ENCODE data around the gene PPFIA1.
"Not testable (repeated sequence)": the region's sequence is repeated elsewhere in the genome, so short reads cannot be mapped to it uniquely, and the experiment has no call there.

The PPFIA1 gene

DNA sequence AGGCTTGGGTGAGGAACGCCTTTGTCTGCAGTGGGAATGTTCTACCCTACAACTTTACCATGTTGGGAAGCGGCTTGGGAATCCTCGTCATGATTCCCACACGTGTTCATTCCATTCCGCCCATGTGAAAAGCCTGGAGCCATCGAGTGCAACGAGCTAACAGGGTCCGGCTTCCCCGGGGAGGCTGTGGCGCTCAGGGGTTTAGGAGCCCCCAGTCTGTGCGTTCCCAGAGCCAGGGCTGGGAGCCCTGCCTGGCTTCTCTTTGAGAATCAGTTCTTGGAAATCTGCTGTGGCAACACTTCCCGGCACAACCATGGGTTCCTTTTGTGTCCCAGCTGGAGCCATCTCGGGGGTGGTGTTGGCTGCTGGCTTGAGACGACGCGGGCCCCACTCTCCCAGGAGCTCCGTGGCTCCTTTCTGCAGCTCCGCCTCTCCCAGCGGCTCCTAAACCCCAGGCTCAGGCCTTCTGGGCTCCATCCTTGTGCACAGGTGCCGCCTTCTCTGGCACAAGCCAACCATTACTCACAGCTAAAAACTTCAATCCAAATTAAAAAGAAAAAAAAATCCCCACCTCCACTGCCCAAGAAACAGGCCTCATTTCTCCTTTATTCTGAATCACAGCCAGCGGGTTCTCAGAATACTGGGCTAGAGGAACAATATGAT lies 18.7 kb upstream of the PPFIA1 start:
- DNase-seq (ENCODE audit: low read depth in 2 of 2): no peak

DNA sequence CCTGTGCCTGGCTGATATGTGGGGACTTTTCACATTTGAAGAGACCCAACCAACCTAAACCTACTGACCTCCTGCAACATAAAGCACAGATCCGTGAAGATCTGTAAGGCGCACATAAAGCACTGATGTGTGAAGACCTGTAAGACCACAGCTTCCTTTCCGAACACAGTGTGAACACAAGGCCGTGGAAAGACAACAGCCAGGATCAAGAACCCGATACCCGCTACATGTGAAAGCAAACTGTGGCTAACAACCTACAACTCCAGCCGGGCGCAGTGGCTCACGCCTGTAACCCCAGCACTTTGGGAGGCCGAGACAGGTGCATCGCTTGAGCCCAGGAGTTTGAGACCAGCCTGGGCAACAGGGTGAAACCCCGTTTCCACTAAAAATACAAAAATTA lies 17.6 kb upstream of the PPFIA1 start:
- DNase-seq (ENCODE audit: low read depth in 2 of 2): no peak

DNA sequence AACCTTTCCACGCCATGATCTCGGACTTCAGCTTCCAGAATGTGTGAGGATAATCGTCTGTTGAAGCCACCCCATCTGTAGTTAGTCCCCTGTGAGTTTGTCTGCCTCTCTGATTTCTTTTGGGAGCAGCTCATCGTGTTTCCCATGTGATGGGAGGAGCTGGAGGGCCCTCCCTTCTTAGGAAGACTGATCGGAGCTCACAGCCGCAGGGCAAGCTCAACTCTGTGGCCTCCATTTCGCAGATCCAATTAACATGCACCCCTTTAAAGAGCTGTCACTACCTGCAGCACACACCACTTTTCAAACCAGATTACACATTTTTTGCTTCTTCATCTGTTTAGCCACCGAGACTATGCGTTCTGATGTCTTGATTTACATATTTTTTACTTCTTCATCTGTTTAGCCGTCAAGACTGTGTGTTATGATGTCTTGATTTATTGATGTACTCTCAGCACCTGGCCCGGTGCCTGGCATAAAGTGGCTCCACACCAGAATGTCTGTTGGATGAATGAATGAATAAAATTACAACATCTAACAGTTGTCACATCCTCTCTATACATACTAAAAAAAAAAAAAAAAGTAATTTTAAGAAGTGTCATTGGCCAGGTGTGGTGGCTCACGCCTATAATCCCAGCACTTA lies 14.9 kb upstream of the PPFIA1 start:
- no peak for DNase-seq (ENCODE audit: low read depth in 2 of 2)

DNA sequence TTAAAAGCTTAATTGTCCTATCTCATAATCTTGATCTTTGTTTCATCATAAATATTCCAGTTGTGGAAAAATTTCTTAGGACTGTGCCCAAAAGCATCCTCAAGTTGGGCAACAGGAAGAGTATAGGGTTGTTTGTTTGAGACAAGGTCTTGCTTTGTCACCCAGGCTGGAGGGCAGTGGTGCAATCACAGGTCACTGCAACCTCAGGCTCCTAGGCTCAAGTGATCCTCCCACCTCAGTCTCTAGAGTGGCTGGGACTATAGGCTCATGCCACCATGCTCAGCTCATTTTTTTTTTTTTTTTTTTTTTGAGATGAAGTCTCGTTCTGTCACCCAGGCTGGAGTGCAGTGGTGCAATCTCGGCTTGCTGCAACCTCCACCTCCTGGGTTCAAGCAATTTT lies 11.4 kb upstream of the PPFIA1 start:
- not testable (repeated sequence) for DNase-seq (ENCODE audit: low read depth in 2 of 2)

DNA sequence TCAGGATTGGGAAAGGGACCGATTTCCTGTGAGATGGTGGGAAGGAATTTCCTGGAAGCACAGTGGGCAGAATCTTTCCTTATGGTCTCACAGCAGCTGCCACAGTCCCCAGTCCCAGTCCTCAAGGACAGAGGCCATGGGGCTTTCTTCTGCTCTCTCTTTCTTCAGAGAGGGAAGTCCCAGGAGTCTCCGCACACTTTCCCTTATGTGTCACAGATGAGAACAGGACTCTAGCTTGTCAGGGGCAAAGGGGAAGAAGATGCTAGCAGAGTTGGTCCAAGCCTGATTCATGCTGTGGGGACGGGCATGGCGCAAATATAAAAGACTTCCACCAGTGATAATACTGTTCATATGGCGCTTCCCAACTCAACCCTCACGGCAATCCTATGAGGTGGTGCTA lies 7.5 kb upstream of the PPFIA1 start:
- DNase-seq (ENCODE audit: low read depth in 2 of 2): no peak

DNA sequence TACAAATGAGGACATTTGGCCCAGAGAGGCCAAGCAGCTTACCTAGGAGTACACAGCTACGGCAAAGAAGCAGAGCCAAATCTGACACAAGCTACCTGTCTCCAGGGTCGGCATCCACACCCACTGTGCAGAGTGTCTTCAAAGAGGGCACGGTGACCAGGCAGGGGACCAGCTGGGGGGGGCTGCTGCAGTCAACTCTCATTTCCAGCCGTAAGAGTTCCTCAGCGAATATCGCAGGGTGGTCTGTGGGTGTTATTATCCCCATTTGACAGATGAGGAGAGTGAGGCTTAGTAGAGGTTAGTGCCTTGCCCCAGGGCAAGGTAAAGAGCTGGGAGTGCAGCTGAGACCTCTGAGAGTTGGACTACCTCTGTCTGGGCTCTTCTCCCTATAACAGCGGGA lies 7.1 kb upstream of the PPFIA1 start:
- no peak for DNase-seq (ENCODE audit: low read depth in 2 of 2)

DNA sequence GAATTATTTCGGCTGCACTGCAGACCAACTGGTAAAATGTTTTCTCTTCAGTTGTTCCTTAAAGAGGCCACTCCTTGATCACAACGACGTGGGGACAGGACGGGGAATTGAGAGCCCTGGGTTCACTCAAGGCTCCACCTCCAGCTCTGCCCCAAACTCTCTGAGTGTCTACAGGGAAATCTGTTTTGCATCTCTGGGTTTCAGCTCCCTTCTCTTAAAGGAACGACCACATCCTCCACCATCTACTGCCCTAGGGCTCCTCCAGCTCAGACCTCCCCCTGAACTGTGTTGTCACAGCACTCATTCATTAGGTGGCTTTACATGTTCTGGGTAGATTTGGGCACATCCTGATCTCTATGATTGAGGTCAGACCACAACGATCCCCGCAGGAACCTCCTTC lies 5.1 kb upstream of the PPFIA1 start:
- no peak for DNase-seq (ENCODE audit: low read depth in 2 of 2)

DNA sequence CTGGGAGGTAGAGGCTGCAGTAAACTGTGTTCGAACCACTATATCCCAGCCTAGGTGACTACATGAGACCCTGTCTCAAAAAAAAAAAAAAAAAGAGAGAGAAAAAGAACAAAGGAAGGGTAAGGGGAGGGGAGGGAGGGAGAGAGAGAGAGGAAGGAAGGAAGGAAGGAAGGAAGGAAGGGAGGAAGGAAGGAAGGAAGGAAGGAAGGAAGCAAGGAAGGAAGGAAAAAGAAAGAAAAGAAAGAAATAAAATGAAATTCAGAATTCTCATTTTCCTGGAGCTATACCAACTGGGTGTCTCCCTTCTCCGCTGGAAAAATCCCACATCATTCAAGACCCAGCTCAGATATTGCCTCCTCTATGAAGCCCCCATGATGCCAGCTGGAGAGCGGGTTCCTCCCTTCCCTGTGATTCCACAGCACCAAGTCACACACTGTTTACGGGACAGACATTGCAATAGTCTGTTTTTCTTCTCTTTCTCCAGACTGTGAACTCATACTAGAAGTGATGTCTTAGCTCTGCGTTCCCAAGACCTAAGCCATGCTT lies 3.0 kb upstream of the PPFIA1 start:
- no peak for DNase-seq (ENCODE audit: low read depth in 2 of 2)

DNA sequence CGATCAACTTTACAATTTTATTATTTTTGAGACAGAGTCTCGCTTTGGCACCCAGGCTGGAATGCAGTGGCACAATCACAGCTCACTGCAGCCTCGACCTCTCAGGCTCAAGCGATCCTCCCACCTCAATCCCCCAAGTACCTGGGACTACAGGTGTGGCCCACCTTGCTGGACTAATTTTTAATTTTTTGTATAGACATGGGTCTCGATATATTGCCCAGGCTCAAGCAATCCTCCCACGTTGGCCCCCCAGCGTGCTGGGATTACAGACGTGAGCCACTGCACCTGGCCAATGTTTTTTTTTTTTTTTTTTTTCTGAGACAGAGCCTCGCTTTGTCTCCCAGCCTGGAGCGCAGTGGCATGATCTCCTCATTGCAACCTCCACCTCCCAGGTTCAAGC lies 2.0 kb upstream of the PPFIA1 start:
- DNase-seq (ENCODE audit: low read depth in 2 of 2): no peak

DNA sequence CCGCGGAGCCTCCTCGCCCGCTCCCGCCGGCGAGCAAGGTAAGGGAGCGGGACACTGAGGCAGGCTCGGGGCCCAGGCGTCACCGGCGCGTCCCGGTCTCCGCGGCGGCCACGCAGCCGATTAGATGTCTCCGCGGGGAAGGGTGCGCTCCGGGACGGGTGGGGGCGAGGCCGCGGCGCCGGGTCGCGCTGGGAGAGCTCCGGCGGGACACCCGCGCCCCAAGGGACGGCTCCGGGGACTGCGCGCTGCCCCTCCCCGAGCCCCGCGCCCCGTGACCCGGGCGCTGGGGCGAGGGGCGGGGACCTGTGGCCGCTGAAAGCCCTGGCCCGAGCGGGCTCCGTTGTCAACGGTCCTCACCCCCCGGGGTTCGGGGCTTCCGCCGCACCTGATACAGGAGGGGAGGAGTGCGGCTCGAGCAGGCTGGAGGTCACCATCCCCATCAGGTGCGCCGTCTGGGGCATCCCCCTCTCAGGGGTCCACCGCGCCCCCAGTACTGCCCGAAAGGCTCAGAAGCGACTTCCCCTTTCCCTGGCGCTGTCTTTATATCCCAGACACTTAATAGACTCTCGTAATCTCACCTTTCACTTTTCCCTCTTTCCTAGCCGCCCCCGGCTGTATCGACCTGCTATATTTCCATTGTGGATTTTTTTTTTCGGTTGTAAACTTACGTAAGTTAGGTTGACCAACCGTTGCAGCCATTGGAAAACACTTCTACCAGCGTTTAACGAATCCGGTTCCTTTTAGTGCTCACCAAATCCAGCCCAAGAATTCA lies 573 bp downstream of the PPFIA1 start:
- peak; percentile 29 to 33 for DNase-seq (ENCODE audit: low read depth in 2 of 2)

DNA sequence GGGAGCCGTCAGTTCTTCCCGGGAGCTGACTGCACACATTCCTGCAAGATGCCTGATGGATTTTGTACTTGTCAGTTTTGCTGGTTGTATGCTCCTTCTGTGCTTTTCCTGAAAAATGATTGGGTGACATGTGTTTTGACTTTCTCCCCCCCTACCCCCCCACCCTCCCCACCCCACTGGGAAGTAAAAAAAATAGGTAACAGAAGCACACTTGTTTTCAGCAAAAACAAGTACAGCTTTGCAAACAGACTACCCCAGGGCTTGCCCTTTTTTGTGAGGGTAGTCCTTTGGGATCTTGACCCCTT lies 1.1 kb downstream of the PPFIA1 start:
- DNase-seq (ENCODE audit: low read depth in 2 of 2): no peak

DNA sequence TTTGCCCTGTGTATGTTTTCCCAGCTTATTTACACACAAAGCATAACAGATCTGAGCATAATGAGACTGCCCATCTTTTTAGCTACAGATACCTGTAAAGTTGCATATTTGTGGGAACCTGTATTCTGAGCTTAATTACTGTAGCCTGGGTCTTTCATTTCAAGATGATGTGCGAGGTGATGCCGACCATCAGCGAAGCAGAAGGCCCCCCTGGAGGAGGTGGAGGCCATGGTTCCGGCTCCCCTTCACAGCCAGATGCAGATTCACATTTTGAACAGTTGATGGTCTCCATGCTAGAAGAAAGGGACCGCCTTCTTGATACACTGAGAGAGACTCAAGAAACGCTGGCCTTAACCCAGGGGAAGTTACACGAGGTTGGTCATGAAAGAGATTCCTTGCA lies 1.5 kb downstream of the PPFIA1 start:
- no peak for DNase-seq (ENCODE audit: low read depth in 2 of 2)

DNA sequence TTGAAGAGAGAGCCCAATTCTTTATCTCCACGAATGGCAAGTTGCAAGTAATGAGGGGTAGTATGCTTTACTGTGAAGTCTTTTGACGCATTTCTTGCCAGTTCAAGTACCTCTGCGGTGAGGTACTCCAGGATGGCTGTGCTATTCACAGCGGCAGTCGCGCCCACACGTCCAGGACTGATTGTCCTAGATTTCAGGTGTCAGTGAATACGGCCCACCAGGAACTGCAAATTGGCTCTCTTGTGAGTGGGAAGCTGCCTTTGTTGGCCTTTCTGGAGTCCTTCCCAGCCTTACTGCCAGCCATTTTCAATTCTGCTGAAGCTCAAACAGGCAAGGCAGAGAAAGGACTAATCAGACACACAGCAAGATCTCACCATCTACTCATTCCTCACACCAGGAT lies 8.5 kb downstream of the PPFIA1 start:
- no peak for DNase-seq (ENCODE audit: low read depth in 2 of 2)

DNA sequence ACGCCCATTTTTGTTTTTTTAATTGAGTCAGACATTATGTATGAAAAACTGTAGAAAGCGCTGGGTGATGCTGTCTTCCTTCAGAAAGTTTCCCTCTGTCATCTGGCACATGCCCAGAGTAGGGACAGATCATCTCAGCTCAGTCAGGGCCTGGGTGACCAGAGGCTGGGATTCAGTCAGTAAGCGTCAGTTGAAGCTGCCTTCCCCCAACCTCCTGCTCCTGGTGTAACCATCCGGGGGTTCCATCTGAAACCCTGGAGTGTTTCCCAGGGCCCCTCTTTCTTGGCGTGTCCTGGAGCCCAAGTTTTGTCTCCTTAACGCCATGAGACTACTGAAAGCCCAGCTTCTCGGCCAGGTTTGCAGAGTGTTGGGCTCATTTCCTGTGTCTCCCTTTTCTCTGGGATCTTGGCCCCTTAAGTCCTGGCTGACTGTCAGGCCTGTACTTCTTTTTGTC lies 10.7 kb downstream of the PPFIA1 start:
- DNase-seq (ENCODE audit: low read depth in 2 of 2): no peak

DNA sequence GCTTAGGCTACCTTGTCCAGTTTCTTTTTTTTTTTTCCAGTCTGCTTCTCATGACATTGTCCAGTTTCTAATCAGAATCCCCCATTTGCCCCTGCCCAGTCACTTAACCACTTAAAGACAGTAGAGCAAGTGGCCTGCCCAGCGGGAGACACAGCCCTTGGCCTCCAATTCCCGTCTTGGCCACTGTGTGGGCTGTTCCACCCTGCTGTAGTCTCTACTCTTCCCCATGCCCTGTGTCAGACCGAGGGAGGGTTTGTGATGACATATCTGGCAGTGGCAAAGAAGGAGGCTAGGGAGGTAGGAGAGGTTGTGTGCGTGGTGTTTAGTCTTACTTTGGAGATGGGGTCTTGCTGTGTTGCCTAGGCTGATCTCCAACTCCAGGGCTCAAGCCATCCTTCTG lies 11.5 kb downstream of the PPFIA1 start:
- DNase-seq (ENCODE audit: low read depth in 2 of 2): no peak

DNA sequence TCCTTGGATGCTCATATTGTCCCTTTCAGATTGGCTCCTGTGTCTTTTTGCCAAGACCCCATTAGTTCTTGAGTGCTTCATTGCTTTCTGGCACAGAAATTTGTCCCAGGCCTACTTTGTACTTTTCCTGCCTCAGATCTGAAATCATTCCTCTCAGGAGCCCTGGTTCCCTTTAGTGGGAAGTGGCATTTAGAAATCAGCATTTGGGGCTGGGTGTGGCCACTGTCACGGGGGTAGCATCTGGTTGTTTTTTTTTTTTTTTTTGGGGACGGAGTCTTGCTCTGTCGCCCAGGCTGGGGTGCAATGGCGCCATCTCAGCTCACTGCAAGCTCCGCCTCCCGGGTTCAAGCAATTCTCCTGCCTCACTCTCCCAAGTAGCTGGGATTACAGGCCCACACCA lies 18.2 kb downstream of the PPFIA1 start:
- DNase-seq (ENCODE audit: low read depth in 2 of 2): no peak

DNA sequence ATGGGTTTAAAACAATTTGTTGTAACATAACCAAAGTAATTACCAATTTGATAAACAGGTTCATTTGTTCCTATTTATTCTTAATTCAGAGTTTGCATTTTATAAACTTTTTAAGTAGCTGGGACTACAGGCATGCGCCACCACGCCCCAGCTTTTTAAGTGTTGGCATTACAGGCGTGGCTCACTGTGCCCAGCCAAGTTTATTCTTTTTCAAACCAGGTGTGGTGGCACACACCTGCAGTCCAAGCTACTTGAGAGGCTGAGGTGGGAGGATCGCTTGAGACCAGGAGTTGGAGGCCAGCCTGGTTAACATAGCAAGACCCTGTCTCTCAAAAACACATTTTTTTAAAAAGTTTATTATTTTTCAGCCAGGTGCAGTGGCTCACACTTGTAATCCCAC lies 19.1 kb downstream of the PPFIA1 start:
- DNase-seq (ENCODE audit: low read depth in 2 of 2): no peak

DNA sequence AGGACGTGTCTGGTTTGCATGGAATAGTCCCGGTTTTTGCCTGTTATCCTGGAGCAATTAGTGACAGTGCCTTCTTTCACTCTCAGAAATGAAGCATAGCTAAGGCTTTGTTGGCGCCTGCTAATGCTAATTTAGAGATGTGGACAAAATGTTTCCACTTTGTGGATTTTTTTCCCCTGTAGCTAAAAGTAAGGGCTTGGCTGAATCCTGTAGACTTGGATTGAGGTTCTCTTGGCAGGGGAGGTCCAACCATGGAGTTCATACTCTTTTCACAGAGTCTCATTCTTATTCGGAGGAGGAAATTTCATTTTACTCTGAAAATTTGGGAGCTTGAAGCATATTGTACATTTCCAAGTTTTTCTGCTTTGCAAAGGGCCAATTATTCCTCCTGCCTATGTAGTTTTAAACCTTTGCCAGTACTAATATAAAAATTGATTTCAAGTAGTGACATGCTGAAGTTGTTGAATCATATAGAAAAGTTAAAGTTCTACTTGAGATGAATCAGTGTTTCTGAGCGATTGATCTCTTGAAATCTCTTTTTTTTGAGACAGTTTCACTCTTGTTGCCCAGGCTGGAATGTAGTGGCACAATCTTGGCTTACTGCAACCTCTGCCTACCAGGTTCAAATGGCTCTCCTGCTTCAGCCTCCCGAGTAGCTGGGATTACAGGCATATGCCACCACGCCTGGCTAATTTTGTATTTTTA lies 20.0 kb downstream of the PPFIA1 start:
- no peak for DNase-seq (ENCODE audit: low read depth in 2 of 2)

DNA sequence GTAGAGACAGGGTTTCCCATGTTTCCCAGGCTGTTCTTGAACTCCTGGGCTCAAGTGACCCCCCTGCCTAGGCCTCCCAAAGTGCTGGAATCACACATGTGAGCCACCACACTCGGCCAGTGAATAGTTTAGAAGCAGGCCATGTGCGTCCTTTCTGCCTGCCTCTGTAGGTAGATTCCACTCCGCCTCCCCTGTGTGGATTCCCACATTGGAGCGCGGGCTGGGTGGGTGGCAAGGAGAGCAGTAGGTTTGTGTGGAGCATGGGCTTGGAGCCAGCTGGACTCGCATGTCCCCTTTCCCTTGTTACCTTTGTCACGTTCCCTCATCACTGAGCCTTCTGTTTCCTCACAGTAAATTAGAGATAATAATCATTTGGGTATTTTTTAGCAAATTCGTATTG lies 21.7 kb downstream of the PPFIA1 start:
- DNase-seq (ENCODE audit: low read depth in 2 of 2): no peak

DNA sequence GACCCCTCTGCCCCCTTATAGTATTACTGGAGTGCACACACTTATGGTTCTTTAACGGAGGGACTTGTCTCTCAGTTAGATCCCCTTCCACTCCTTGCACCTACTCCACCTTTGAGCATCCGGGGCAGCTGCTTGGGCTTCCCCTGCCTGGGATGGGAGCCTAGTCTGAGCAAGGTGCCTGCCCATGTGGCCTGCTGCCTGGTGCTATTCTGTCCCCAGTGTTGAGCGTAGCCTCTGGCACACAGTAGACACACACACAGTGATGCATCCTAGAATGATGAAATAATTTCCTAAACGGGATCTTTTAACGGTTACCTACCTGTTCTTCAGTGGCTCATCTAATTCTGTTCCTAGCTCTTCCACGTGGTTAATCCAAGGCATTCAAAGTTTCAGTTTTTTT lies 22.4 kb downstream of the PPFIA1 start:
- DNase-seq (ENCODE audit: low read depth in 2 of 2): no peak

DNA sequence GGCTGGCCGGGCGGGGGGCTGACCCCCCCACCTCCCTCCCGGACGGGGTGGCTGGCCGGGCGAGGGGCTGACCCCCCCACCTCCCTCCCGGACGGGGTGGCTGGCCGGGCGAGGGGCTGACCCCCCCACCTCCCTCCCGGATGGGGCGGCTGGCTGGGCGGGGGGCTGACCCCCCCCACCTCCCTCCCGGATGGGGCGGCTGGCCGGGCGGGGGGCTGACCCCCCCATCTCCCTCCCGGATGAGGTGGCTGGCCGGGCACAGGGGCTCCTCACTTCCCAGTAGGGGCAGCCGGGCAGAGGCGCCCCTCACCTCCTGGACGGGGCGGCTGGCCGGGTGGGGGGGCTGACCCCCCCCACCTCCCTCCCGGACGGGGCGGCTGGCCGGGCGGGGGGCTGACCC lies 24.7 kb downstream of the PPFIA1 start:
- not testable (repeated sequence) for DNase-seq (ENCODE audit: low read depth in 2 of 2)

DNA sequence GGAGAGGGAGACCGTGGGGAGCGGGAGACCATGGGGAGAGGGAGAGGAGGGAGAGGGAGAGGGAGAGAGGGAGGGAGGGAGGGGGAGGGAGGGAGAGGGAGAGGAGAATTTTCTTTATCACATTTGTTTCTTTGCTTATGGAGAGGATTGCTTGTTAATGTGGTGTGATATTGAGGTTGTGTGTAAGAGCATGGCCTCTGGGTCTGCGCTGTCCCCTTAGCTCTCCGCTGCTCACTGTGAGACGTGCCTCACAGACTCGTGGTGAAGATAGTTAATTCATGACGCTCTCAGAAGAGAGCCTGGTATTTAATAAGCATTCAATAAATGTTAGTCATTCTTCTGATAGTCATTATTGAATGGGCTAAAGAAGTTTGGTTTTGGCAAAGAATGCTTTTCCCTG lies 26.2 kb downstream of the PPFIA1 start:
- no peak for DNase-seq (ENCODE audit: low read depth in 2 of 2)
